ENCODE results near the gene CFAP58. TPM values are rescaled to one million over a fixed set of nuclear protein-coding genes. Genes with fewer than 3 reads are reported as not detected.

CFAP58 gene
- total RNA-seq, 4 donors from 2014 or later: 0.20 to 0.21 TPM; not detected in 2

GRCh38 chr10:104501449-104501848 is 147.8 kb downstream of the CFAP58 start:
- H3K4me1 ChIP-seq: no peaks in the 10 kb centered on the region
- H3K9me3 ChIP-seq: no peaks in the 10 kb centered on the region
- no peak overlapping the region for H3K4me3 ChIP-seq
- no peak overlapping the region for H3K27ac ChIP-seq
- 45 to 53% methylated on average over 2 of the region's 2 CpGs for WGBS, 2 donors
- TF ChIP-seq POLR2A (IDR thresholded peaks at IDR 0.05) (no peak), EP300 (IDR thresholded peaks at IDR 0.05) (no peak), CTCF (IDR thresholded peaks at IDR 0.05) (no peak)
- no peak for DNase-seq (ENCODE audit: low spot score in 2 of 2)
- no peaks in the 10 kb centered on the region for H3K27me3 ChIP-seq
- no peaks in the 10 kb centered on the region for H3K36me3 ChIP-seq

GRCh38 chr10:104501864-104502579 is 148.4 kb downstream of the CFAP58 start:
- H3K27me3 ChIP-seq: no peaks in the 10 kb centered on the region
- WGBS, 2 donors: 59 to 64% methylated on average over 7 of the region's 7 CpGs
- H3K9me3 ChIP-seq: no peaks in the 10 kb centered on the region
- H3K4me3 ChIP-seq: no peak overlapping the region
- no peak for DNase-seq (ENCODE audit: low spot score in 2 of 2)
- TF ChIP-seq CTCF (IDR thresholded peaks at IDR 0.05): no peak
- TF ChIP-seq POLR2A (IDR thresholded peaks at IDR 0.05): no peak
- no peak for TF ChIP-seq EP300 (IDR thresholded peaks at IDR 0.05)
- H3K36me3 ChIP-seq: no peaks in the 10 kb centered on the region
- H3K4me1 ChIP-seq: no peaks in the 10 kb centered on the region
- no peak overlapping the region for H3K27ac ChIP-seq

- Histone ChIP-seq H3K36me3 (no peaks in the 10 kb centered on the region), H3K27me3 (no peaks in the 10 kb centered on the region), H3K9me3 (no peaks in the 10 kb centered on the region), H3K4me3 (no peak overlapping the region), H3K4me1 (no peaks in the 10 kb centered on the region), H3K27ac (no peak overlapping the region)
- WGBS, 2 donors: 54 to 56% methylated on average over 6 of the region's 6 CpGs
- TF ChIP-seq EP300 (IDR thresholded peaks at IDR 0.05) (no peak), POLR2A (IDR thresholded peaks at IDR 0.05) (no peak), CTCF (IDR thresholded peaks at IDR 0.05) (no peak)
- DNase-seq (ENCODE audit: low spot score in 2 of 2): no peak
Measured at GRCh38 chr10:104502907-104503306, 149.3 kb downstream of the CFAP58 start.

Other genes with a start within 250 kb of the CFAP58 start
- 10 to 100 TPM in 2 of 4 donors, 1 to 10 TPM in 2; 4.7 to 26.2 (median 8.4) TPM for gene SFR1, start 231.7 kb upstream of the CFAP58 start, total RNA-seq
- 1 to 10 TPM in 3 of 4 donors, under 1 TPM in 1; 0.30 to 4.3 (median 2.5) TPM for gene CFAP43, start 121.5 kb upstream of the CFAP58 start, total RNA-seq
- 10 to 100 TPM; 51.6 to 84.6 (median 68.1) TPM for gene GSTO1, start 98.9 kb upstream of the CFAP58 start, total RNA-seq
- 1 to 10 TPM in 2 of 4 donors, under 1 TPM in 2; 0.30 to 1.7 (median 1.0) TPM for gene GSTO2, start 84.6 kb upstream of the CFAP58 start, total RNA-seq
- gene ITPRIP, start 15.4 kb upstream of the CFAP58 start, total RNA-seq: 10 to 100 TPM; 22.6 to 58.2 (median 39.9) TPM